Skeletal muscle tissue (tissue), 4 donors: ENCODE data around the gene CDADC1. TPM values are rescaled to one million over a fixed set of nuclear protein-coding genes. Genes with fewer than 3 reads are reported as not detected.
A peak's percentile ranks its signal among the peaks of the same experiment; 100 is the strongest.

Experiments used
- H3K27ac ChIP-seq: one replicate; pipeline ENCODE4 v1.7.0; 2013; ENCODE audit warnings: mild to moderate bottlenecking, low read depth, low read length, inconsistent platforms
- H3K27me3 ChIP-seq, 3 donors: one replicate each; pipeline ENCODE4 v1.7.0; 2013; ENCODE audit warnings: low read length in 3 of 3; ENCODE audit not compliant: control insufficient read depth in 3 of 3, insufficient read depth in 3 of 3
- H3K36me3 ChIP-seq, 3 donors: one replicate each; pipeline ENCODE4 v1.7.0; 2013; ENCODE audit warnings: low read length in 3 of 3; ENCODE audit not compliant: control insufficient read depth in 3 of 3, insufficient read depth in 3 of 3
- H3K4me1 ChIP-seq, 3 donors: one replicate each; pipeline ENCODE4 v1.7.0; 2013; ENCODE audit warnings: low read length in 3 of 3, mild to moderate bottlenecking in 3 of 3; ENCODE audit not compliant: control insufficient read depth in 3 of 3, insufficient read depth in 3 of 3
- H3K4me3 ChIP-seq, 3 donors: one replicate each; pipeline ENCODE4 v1.7.0; 2013; ENCODE audit warnings: low read length in 3 of 3
- H3K9ac ChIP-seq, 3 donors: one replicate each; pipeline ENCODE4 v1.7.0; 2013; ENCODE audit warnings: low read length in 3 of 3, mild to moderate bottlenecking in 3 of 3, moderate library complexity in 2 of 3, low read depth in 1 of 3
- H3K9me3 ChIP-seq, 3 donors: one replicate each; pipeline ENCODE4 v1.7.0; 2013; ENCODE audit warnings: low read length in 3 of 3; ENCODE audit not compliant: control insufficient read depth in 3 of 3
- total RNA-seq: library from RNA; depleted of rRNA; stranded (reverse); fragments of >200 nt; gene quantifications from one replicate; pipeline ENCODE4 v1.2.3, GENCODE V29; 2014
- donor health status: Osteomylitis.

The CDADC1 gene
- total RNA-seq, 1 donor from 2014 or later: 5.7 TPM

- no peak overlapping the region for H3K9ac ChIP-seq
- H3K4me3 ChIP-seq: no peak overlapping the region
- no peaks in the 10 kb centered on the region for H3K27me3 ChIP-seq
- H3K4me1 ChIP-seq: no peaks in the 10 kb centered on the region
- peaks cover 23 to 51% (median 50%) of the 10 kb centered on the region in 3 donors for H3K36me3 ChIP-seq
- no peak overlapping the region for H3K27ac ChIP-seq
- H3K9me3 ChIP-seq: no peaks in the 10 kb centered on the region
Observed at GRCh38 chr13:49256841-49257240, 9.1 kb downstream of the CDADC1 start.

GRCh38 chr13:49258089-49258796, 10.5 kb downstream of the CDADC1 start:
- no peak overlapping the region for H3K27ac ChIP-seq
- peaks cover 23 to 52% (median 46%) of the 10 kb centered on the region in 3 donors for H3K36me3 ChIP-seq
- peak overlapping the region in 2 of 3 donors; percentile 17 to 38 for H3K4me3 ChIP-seq
- H3K9me3 ChIP-seq: no peaks in the 10 kb centered on the region
- no peaks in the 10 kb centered on the region for H3K4me1 ChIP-seq
- no peak overlapping the region for H3K9ac ChIP-seq
- H3K27me3 ChIP-seq: no peaks in the 10 kb centered on the region

GRCh38 chr13:49259586-49259985, 11.9 kb downstream of the CDADC1 start:
- H3K27ac ChIP-seq: no peak overlapping the region
- H3K27me3 ChIP-seq: no peaks in the 10 kb centered on the region
- no peak overlapping the region for H3K9ac ChIP-seq
- H3K36me3 ChIP-seq: peaks cover 23 to 50% (median 44%) of the 10 kb centered on the region in 3 donors
- H3K4me1 ChIP-seq: no peaks in the 10 kb centered on the region
- H3K4me3 ChIP-seq: no peak overlapping the region
- no peaks in the 10 kb centered on the region for H3K9me3 ChIP-seq

DNA sequence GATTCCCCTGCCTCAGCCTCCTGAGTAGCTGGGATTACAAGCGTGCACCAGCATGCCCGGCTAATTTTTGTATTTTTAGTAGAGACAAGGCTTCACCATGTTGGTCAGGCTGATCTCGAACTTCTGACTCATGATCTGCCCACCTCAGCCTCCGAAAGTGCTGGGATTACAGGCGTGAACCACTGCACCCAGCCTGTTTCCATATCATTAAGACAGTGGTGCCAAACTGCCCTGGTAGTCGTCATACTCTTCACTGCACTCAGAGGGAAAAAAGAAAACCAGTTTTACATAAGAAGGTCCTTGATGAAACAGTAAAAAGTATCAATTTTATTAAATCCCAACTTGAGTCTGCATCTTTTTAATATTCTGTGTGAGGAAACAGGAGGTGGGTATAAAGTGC, 14.9 kb downstream of the CDADC1 start:
- Histone ChIP-seq H3K36me3 (peaks cover 12 to 39% (median 37%) of the 10 kb centered on the region in 3 donors), H3K27ac (no peak overlapping the region), H3K4me3 (no peak overlapping the region), H3K4me1 (no peaks in the 10 kb centered on the region), H3K9ac (no peak overlapping the region), H3K27me3 (no peaks in the 10 kb centered on the region), H3K9me3 (no peaks in the 10 kb centered on the region)

DNA sequence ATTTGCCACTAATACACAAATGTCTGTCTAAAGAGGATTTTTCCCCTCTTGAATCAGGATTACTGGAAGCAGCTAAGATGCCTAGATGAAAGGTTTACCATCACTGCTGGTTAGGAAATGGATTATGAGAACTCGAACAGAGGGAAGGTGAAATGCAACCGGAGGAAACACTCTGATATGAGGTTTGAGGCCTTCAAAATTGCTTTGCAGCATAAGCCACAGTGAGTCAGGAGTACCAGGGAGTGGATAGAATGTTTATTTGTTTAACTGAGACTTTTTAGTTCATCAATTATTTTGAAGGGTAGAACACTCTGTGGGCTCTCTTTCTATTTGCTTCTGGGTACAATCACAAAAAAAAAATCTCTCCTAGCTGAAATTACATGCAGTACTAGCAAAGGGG, 18.1 kb downstream of the CDADC1 start:
- Histone ChIP-seq H3K9me3 (no peaks in the 10 kb centered on the region), H3K36me3 (peaks cover 3 to 32% (median 22%) of the 10 kb centered on the region in 3 donors)

DNA sequence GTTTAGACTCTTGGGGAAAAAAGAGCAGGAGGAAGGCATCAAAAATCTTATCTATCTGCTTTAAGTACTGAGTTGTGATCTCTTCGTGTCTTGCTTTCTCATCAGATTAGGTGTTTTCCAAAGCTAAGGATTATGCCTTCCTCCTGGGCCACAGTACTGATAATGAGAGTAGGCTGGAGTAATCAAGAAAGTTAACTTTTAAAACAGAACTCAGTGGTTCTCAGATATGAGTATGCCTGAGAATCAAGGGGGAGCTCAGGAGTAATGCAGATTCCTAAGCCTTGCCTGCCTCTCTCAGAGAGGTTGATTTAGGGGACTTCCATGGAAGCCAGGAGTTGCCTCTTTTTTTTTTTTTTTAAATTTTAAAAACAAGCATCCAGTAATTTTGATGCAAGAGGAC, 23.5 kb downstream of the CDADC1 start:
- H3K4me1 ChIP-seq: no peaks in the 10 kb centered on the region
- H3K27me3 ChIP-seq: no peaks in the 10 kb centered on the region
- no peak overlapping the region for H3K9ac ChIP-seq
- no peaks in the 10 kb centered on the region for H3K9me3 ChIP-seq
- no peak overlapping the region for H3K27ac ChIP-seq
- H3K4me3 ChIP-seq: no peak overlapping the region
- H3K36me3 ChIP-seq: peaks cover 3 to 16% (median 13%) of the 10 kb centered on the region in 3 donors

More for the DNA sequence above, 18.1 kb downstream of the CDADC1 start:
- Histone ChIP-seq H3K4me3 (no peak overlapping the region), H3K4me1 (no peaks in the 10 kb centered on the region), H3K9ac (no peak overlapping the region), H3K27ac (no peak overlapping the region), H3K27me3 (no peaks in the 10 kb centered on the region)

DNA sequence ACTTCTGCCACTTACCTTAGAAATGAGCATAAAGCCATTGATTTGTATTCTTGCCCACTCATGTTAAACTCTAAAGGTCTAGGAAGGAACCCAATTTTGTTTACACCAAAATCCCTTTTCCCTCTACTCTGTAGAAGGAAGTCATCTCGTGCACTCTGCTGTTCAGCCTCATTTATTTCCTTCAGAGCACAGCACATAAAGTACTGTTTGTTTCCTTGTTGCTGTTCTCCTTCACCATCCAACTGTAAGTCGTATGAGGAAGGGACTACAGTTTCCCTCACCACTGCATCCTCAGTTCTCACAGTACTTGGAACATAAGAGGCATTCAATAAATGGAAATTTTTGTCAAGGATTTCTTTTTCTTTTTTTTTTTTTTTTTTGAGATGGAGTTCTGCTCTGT, 24.6 kb downstream of the CDADC1 start:
- no peak overlapping the region for H3K9ac ChIP-seq
- H3K36me3 ChIP-seq: peaks cover 3 to 16% (median 8%) of the 10 kb centered on the region in 3 donors
- no peaks in the 10 kb centered on the region for H3K9me3 ChIP-seq
- H3K27ac ChIP-seq: no peak overlapping the region
- no peaks in the 10 kb centered on the region for H3K4me1 ChIP-seq
- H3K4me3 ChIP-seq: no peak overlapping the region
- H3K27me3 ChIP-seq: no peaks in the 10 kb centered on the region

- no peak overlapping the region for H3K9ac ChIP-seq
- H3K36me3 ChIP-seq: peaks cover 0 to 15% (median 8%) of the 10 kb centered on the region in 3 donors
- H3K4me3 ChIP-seq: no peak overlapping the region
- H3K9me3 ChIP-seq: no peaks in the 10 kb centered on the region
- H3K4me1 ChIP-seq: no peaks in the 10 kb centered on the region
- H3K27ac ChIP-seq: no peak overlapping the region
- H3K27me3 ChIP-seq: no peaks in the 10 kb centered on the region
Observed at GRCh38 chr13:49278211-49278610, 30.5 kb downstream of the CDADC1 start.

GRCh38 chr13:49279112-49279511, 31.4 kb downstream of the CDADC1 start:
- H3K4me1 ChIP-seq: no peaks in the 10 kb centered on the region
- peaks cover 0 to 15% (median 11%) of the 10 kb centered on the region in 3 donors for H3K36me3 ChIP-seq
- no peak overlapping the region for H3K4me3 ChIP-seq
- no peak overlapping the region for H3K27ac ChIP-seq
- H3K9ac ChIP-seq: no peak overlapping the region
- H3K27me3 ChIP-seq: no peaks in the 10 kb centered on the region
- H3K9me3 ChIP-seq: no peaks in the 10 kb centered on the region

DNA sequence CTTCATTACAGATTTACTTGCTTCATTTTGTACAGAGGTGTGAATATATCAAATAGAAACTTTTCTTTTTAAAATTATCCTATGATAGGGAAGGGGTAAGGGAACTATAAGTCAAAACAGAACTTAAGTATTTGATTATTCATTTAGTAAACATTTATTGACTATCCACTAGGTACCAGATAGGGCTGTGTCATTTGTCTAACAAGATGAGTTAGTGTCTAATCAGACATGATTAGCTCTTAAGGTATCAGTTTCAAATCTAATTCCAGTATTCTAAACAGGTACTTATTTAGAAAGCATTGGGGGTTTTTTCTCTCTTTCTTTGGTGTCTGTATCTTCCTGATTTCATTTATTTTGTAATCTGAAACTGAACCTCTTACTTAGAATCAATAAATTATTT, 32.2 kb downstream of the CDADC1 start:
- Histone ChIP-seq H3K27me3 (no peaks in the 10 kb centered on the region), H3K36me3 (peaks cover 0 to 15% (median 11%) of the 10 kb centered on the region in 3 donors), H3K9me3 (no peaks in the 10 kb centered on the region), H3K4me1 (no peaks in the 10 kb centered on the region), H3K27ac (no peak overlapping the region), H3K9ac (no peak overlapping the region), H3K4me3 (no peak overlapping the region)
